Activated T-helper 9 cell treated with anti-CD3 and anti-CD28 coated beads, Interleukin-2, amount 50 U/mL, for 16 hours (primary cell): ENCODE results near the gene PRKCE.
"Not testable (repeated sequence)": the region's sequence is repeated elsewhere in the genome, so short reads cannot be mapped to it uniquely, and the experiment has no call there.

ENCODE experiments used
- DNase-seq: peaks from one replicate; pipeline ENCODE4 v3.0.0-alpha.2; 2020; ENCODE audit warnings: low read depth

PRKCE gene

GRCh38 chr2:45669032-45669486 lies 17.6 kb downstream of the PRKCE start:
- DNase-seq: no peak

- no peak for DNase-seq
Observed at GRCh38 chr2:45670646-45671045, 19.2 kb downstream of the PRKCE start.

- no peak for DNase-seq
Observed at GRCh38 chr2:45672138-45672537, 20.7 kb downstream of the PRKCE start.

- no peak for DNase-seq
Observed at GRCh38 chr2:45674035-45674816, 22.8 kb downstream of the PRKCE start.

- DNase-seq: no peak
Observed at GRCh38 chr2:45675263-45675812, 23.9 kb downstream of the PRKCE start.

GRCh38 chr2:45676088-45676487 lies 24.6 kb downstream of the PRKCE start:
- no peak for DNase-seq

- no peak for DNase-seq
Observed at GRCh38 chr2:45678791-45679348, 27.4 kb downstream of the PRKCE start.

GRCh38 chr2:45680351-45680967 lies 29.0 kb downstream of the PRKCE start:
- no peak for DNase-seq

GRCh38 chr2:45681675-45682074 lies 30.2 kb downstream of the PRKCE start:
- no peak for DNase-seq

GRCh38 chr2:45683292-45683691 lies 31.8 kb downstream of the PRKCE start:
- DNase-seq: no peak

GRCh38 chr2:45684756-45685155 lies 33.3 kb downstream of the PRKCE start:
- no peak for DNase-seq

GRCh38 chr2:45685260-45685659 lies 33.8 kb downstream of the PRKCE start:
- no peak for DNase-seq

GRCh38 chr2:45687964-45688363 lies 36.5 kb downstream of the PRKCE start:
- no peak for DNase-seq

- DNase-seq: no peak
Observed at GRCh38 chr2:45688479-45689298, 37.2 kb downstream of the PRKCE start.

GRCh38 chr2:45690231-45690630 lies 38.8 kb downstream of the PRKCE start:
- DNase-seq: no peak

- DNase-seq: no peak
Observed at GRCh38 chr2:45691171-45691999, 39.9 kb downstream of the PRKCE start.

- DNase-seq: no peak
Observed at GRCh38 chr2:45692566-45692965, 41.1 kb downstream of the PRKCE start.

- DNase-seq: not testable (repeated sequence)
Observed at GRCh38 chr2:45695480-45696007, 44.1 kb downstream of the PRKCE start.

- DNase-seq: no peak
Observed at GRCh38 chr2:45696708-45697107, 45.2 kb downstream of the PRKCE start.

- DNase-seq: no peak
Observed at GRCh38 chr2:45697190-45697589, 45.7 kb downstream of the PRKCE start.

GRCh38 chr2:45698554-45698953 lies 47.1 kb downstream of the PRKCE start:
- DNase-seq: no peak
